GM12892 (cell line): Measurements from ENCODE around the gene CFAP65.

Experiments used
- POLR2A ChIP-seq: IDR thresholded peaks from 2 replicates; pipeline ENCODE4 v1.6.1; 2011; ENCODE audit warnings: low read depth, low read length, control low read depth
- POLR2AphosphoS5 ChIP-seq: IDR thresholded peaks from 2 replicates; pipeline ENCODE4 v1.6.1; 2011; ENCODE audit warnings: low read depth, low read length, control low read depth
- TAF1 ChIP-seq: IDR thresholded peaks from 2 replicates; pipeline ENCODE4 v1.6.1; 2011; ENCODE audit warnings: low read depth, mild to moderate bottlenecking, control low read depth, low read length, borderline replicate concordance

DNA sequence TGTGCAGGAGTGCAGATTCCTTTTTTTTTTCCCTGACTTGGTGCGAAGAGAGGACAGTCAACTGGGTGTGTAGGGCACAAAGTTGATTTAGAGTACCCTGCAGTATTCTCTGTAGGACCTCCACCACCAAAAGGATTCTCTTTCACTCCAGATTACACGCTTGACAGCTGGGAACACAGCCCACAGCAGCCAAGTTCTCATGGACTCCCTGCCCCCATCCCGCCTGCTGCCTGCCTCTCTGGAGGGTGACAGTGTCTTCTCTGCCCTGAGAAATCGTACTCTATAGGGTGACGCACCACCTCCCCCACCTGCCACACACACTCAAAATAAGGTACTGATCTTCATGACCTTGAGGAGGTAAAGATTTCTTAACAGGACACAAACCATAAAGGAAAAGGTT is 46.0 kb upstream of the CFAP65 start:
- TF ChIP-seq TAF1 (no peak), POLR2AphosphoS5 (no peak), POLR2A (no peak)
